ENCODE measurements around the gene AFF3.

The AFF3 gene

GRCh38 chr2:99621774-99622173, 520.6 kb downstream of the AFF3 start:
- no peak for DNase-seq (ENCODE audit: extremely low read depth in 1 of 2, low read depth in 1 of 2)

GRCh38 chr2:99621106-99621505, 521.3 kb downstream of the AFF3 start:
- DNase-seq (ENCODE audit: extremely low read depth in 1 of 2, low read depth in 1 of 2): no peak

DNA sequence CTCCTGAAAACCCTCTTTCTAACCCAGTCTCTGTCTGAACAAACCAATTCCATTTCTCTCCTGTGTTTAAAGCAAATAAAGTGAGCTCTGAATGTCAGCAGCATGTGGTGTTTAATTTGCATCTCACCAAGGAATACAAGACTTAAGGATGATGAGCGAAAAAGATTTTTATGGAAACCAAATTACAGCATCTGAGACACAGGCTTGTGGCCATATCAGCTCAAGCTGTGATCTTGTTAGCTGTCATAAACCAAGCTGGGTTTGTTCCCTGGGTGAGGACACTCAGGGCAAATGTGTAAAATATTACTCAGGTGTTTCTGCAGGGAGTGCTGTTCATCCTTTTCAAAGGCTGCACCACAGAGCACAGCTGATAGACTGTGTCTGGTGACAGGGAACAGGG, 523.2 kb downstream of the AFF3 start:
- no peak for DNase-seq (ENCODE audit: extremely low read depth in 1 of 2, low read depth in 1 of 2)

- no peak for DNase-seq (ENCODE audit: extremely low read depth in 1 of 2, low read depth in 1 of 2)
Observed at GRCh38 chr2:99618579-99619097, 523.8 kb downstream of the AFF3 start.

- DNase-seq (ENCODE audit: extremely low read depth in 1 of 2, low read depth in 1 of 2): no peak
Observed at GRCh38 chr2:99617811-99618210, 524.6 kb downstream of the AFF3 start.

- no peak for DNase-seq (ENCODE audit: extremely low read depth in 1 of 2, low read depth in 1 of 2)
Observed at GRCh38 chr2:99615247-99615771, 527.1 kb downstream of the AFF3 start.

DNA sequence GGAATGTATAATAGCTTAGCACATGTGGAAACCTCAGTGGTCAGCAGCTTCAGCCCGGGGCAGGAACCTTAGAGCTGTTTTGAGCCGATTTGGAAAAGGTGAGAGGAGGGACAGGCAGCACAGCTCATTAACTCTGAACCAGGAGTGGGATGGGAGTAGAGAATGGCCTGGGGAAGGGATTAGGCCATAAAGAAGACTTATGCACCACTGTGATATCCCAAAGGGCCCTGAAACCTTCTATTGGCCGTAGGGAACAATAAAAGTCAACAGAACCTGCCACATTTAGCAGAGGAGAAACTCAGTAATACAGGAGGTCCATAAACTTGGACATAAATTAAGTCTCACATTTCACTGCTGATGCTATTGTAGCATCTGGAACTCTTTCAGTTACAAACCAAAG, 528.4 kb downstream of the AFF3 start:
- DNase-seq (ENCODE audit: extremely low read depth in 1 of 2, low read depth in 1 of 2): no peak

DNA sequence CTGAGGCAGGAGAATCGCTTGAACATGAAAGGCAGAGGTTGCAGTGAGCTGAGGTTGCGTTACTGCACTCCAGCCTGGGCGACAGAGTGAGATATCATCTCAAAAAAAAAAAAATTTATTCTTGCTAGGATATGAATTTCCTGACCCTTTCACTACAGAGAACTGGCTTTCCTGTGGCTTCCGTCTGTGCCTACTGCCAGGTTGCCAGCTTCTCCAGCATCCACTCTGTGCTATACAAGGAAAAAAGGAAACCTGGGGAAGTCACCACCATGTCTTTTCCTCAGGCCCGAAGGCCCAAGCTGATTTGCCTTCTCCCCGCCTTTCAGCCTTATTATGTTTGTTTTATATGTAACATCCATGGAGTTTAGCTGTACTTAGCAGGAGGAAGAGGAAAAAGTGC, 530.6 kb downstream of the AFF3 start:
- DNase-seq (ENCODE audit: extremely low read depth in 1 of 2, low read depth in 1 of 2): no peak

DNA sequence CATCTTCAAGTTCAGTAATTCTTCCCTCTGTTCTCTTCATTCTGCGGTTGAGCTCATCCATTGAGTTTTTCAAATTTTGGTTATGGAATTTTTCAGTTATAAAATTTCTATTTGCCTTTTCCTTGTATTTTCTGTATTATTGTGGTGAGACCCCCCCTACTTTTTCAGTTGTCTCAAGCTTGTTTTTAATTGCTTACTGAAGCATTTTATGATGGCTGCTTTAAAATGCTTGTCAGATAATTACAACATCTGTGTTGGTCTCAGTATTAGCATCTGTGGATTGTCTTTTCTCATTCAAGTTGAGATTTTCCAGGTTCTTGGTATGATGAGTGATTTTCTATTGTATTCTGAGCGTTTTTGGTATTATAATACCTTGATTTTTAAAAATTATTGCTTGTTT, 531.4 kb downstream of the AFF3 start:
- DNase-seq (ENCODE audit: extremely low read depth in 1 of 2, low read depth in 1 of 2): no peak

- no peak for DNase-seq (ENCODE audit: extremely low read depth in 1 of 2, low read depth in 1 of 2)
Observed at GRCh38 chr2:99609851-99610381, 532.5 kb downstream of the AFF3 start.

GRCh38 chr2:99608861-99609260, 533.5 kb downstream of the AFF3 start:
- no peak for DNase-seq (ENCODE audit: extremely low read depth in 1 of 2, low read depth in 1 of 2)

DNA sequence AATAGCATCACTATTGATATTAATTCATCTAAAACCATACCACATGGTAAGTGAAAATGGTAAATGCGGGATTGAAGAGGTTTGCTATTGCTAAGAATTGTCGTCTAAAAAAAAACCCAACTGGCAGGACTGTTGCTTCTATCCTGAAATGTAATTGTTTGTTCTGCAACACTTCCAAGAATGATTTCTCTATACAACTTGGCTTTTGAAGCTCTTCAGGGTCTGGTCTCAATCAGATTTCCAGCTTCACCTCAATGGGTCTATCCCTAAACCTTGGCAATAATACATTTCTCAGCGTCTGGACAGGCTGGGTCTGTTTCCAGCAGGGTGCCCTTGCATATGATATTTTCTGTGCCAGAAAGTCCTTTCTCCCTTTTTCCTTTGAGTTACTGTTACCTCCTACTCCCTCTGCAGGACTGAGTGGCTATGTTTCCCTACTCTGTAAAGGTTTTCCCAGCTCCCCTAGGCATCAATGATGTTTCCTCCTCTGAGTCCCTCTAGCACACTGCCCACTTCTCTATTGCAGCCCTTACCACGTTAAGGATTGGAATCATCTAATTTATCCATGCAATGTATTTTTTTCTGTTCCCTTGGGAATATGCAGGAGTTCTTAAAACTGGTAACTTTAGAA, 534.4 kb downstream of the AFF3 start:
- no peak for DNase-seq (ENCODE audit: extremely low read depth in 1 of 2, low read depth in 1 of 2)

DNA sequence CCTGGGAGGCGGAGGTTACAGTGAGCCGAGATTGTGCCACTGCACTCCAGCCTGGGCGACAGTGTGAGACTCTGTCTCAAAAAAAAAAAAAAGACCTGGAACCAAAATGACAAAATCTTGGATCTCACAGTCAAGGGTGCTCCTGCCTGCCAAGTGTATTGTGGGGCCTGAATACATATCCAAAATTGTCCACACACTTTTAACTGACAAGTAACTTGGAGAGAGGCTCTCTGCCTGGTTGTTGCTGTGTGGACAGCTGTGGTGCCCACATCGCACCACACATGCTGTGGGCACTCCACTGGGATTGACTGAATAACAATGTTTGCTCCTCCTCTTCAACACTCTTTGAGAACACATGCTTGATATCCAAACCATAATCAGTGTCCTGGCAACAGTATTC, 534.9 kb downstream of the AFF3 start:
- DNase-seq (ENCODE audit: extremely low read depth in 1 of 2, low read depth in 1 of 2): no peak

DNA sequence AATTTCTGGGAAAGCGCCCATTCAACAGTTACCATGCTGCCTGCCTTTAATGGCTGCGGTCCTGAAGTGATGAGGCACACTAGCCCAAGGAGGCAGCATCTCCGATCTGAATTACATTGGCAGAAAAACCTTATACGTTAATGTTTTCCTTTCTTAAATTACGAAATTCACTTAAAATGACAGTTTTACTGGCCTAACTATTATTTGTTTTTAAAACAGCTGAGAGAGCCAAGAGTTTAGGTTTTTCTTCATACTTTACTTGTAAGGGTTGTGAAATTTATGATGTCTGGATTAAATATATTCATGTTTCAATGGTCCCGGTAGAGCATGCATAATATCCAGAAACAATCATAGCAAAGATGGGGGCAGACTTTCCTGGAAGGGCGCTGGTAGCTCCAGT, 537.4 kb downstream of the AFF3 start:
- DNase-seq (ENCODE audit: extremely low read depth in 1 of 2, low read depth in 1 of 2): no peak

GRCh38 chr2:99602476-99602875, 539.9 kb downstream of the AFF3 start:
- no peak for DNase-seq (ENCODE audit: extremely low read depth in 1 of 2, low read depth in 1 of 2)

DNA sequence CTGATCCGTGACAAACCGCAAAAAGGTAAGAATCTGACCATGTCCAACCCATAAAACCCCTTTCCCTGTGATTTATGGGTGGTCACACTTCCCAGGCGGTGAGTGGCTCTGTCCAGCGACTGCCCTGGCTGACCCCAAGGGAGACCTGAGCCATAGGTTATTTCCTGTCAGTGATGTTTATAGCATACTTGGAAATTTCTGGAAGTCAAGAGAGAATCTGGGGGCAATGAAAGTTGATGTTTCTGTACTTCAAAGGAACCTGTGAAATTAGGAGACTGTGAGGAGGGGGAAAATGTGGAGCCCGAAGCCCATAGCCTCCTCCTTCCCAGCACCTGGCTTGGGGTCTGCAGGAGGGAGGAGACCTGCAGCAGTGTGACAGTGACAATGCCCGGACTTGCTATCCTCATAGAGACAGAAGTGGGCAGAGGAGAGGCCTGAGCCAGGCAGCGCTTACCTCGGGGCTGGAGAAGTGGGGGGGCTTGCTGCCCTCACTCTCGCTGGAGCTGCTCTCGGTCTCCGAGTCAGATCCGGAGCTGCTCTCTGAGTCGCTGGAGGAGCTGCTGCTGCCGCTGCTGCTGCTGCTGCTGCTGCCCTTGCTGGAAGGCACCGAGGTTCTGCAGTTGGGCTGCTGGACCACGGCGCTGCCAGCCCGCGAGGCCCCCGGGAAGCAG, 541.3 kb downstream of the AFF3 start:
- DNase-seq (ENCODE audit: extremely low read depth in 1 of 2, low read depth in 1 of 2): no peak

DNA sequence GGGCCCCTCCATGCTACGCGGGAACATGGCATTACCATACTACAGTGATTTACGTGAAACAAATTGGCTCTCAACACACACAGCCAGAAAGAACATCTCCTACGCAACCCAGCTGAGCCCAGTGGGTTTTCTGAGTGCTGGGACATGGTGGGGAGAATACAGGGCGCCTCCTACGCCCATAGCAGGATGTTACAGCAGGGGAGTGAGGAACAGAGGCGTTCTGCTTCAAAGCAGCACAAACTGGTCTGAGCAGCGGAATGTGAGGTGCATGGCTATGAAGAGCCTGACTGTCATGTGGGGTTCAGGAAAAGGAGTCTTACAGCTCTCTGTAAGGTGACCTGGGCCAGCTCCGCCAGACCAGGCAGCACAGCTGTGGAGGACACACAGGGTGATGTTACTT, 543.9 kb downstream of the AFF3 start:
- DNase-seq (ENCODE audit: extremely low read depth in 1 of 2, low read depth in 1 of 2): no peak

DNA sequence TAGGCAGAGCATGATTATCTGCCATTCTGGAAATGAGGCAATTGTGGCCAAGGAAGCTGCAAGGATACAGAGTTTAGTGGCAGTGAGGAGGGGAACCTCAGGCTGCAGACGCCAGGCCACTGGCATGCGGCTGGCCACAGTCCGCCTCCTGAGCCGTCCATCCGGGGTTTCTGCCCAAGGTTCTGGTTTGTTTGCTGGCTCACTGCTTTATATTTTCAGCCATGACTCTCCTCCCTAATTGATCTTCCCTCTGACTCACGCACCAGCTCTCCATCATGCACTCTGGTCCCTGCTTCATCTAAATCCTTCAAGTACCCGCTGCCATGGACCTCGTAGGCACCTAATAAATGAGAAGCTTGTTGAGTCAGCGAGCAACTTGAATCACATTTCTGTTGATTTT, 544.8 kb downstream of the AFF3 start:
- no peak for DNase-seq (ENCODE audit: extremely low read depth in 1 of 2, low read depth in 1 of 2)

DNA sequence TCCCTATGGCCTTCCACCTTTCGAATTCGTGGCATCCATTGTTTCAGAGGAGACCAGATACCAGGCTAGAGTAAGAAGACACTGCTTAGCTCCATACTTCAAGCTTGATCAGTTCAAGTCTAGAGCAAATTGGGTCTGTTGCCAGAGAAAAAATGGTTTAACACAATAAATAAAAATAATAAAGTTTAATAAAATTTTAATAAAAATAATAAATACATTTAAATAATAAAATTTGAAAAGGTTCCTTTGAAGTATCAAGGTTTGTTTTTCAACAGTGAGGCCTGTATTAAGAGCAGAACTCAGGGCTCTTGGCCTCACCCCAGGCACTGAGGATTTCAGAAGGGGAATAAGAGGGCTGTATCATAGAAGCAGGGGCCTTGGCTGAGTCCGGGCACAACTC, 547.0 kb downstream of the AFF3 start:
- no peak for DNase-seq (ENCODE audit: extremely low read depth in 1 of 2, low read depth in 1 of 2)

DNA sequence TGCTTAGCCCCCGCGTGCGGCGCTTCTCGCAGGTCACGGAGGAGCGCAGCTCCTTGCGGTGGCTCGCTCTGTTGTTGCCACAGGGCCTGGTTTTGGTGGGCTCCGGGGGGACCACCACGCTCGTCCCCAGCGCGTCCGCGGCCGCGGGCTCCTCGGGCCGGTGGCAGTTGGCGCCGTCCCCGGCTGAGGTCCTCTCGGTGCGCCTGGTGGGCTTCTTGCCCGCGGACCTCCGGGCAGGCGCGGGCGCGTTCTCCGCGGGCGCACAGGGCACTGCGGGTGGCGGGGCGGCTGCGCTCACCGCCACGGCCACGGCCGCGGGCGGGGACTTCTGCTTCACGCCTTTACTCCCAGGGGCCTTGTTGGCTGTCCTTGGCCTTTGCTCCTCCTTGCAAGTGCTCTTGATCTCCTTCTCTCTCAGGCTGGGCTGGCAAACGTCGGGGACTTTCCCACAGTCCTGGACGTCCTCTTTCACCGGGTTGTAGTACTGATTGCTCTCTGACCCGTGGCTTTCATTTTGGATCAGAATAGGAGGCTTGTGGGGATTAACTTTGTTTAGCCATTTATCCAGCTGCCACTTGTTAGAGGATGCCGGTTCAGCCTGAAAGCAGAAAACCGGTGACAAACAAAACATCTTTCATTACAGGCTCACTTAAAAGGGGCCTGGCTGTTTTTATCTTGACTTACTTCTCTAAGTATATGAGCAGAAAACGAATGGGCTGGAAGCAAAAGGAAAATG, 548.5 kb downstream of the AFF3 start:
- DNase-seq (ENCODE audit: extremely low read depth in 1 of 2, low read depth in 1 of 2): no peak

- no peak for DNase-seq (ENCODE audit: extremely low read depth in 1 of 2, low read depth in 1 of 2)
Observed at GRCh38 chr2:99576775-99577174, 565.6 kb downstream of the AFF3 start.

Data from activated CD8-positive, alpha-beta memory T cell treated with anti-CD3 and anti-CD28 coated beads for 1 hour (primary cell).